GM19025 (cell line): Measurements from ENCODE around the gene DKC1.

Source experiments
- ATAC-seq: cut with Tn5 transposase; IDR thresholded peaks from one replicate; pipeline ENCODE4 v1.9.1; 2021; ENCODE audit warnings: mild to moderate bottlenecking, low read depth, moderate library complexity; ENCODE audit not compliant: unreplicated experiment

Gene DKC1

GRCh38 chrX:154735695-154736393 is 26.8 kb upstream of the DKC1 start:
- no peak for ATAC-seq

- ATAC-seq = no peak
These were observed 25.5 kb upstream of the DKC1 start for GRCh38 chrX:154737136-154737535.

- ATAC-seq = no peak
These were observed 24.5 kb upstream of the DKC1 start for GRCh38 chrX:154738011-154738738.

GRCh38 chrX:154739952-154740465 is 22.7 kb upstream of the DKC1 start:
- no peak for ATAC-seq

GRCh38 chrX:154742613-154743012 is 20.1 kb upstream of the DKC1 start:
- ATAC-seq = no peak

- no peak for ATAC-seq
These were observed 13.8 kb upstream of the DKC1 start for GRCh38 chrX:154748712-154749339.

GRCh38 chrX:154749856-154750255 is 12.8 kb upstream of the DKC1 start:
- no peak for ATAC-seq

- ATAC-seq = peak; percentile 71
These were observed 12.1 kb upstream of the DKC1 start, which contains the start of gene GAB3 for GRCh38 chrX:154750301-154751202. TSS of gene GAB3 (minus strand) at chrX:154751077. CDS start at chrX:154751025, 52 bp downstream.

- ATAC-seq = peak; percentile 7
These were observed 11.4 kb upstream of the DKC1 start for GRCh38 chrX:154751203-154751668.

- ATAC-seq = no peak
These were observed 10.9 kb upstream of the DKC1 start for GRCh38 chrX:154751669-154752271.

- no peak for ATAC-seq
These were observed 4.0 kb upstream of the DKC1 start for GRCh38 chrX:154758696-154759095.

GRCh38 chrX:154761977-154762536 is 607 bp upstream of the DKC1 start:
- ATAC-seq = no peak

GRCh38 chrX:154774622-154775021 is 12.0 kb downstream of the DKC1 start:
- ATAC-seq = no peak

GRCh38 chrX:154775419-154776349 is 13.0 kb downstream of the DKC1 start:
- no peak for ATAC-seq

GRCh38 chrX:154776753-154777152 is 14.1 kb downstream of the DKC1 start:
- no peak for ATAC-seq

- ATAC-seq = no peak
These were observed 16.6 kb downstream of the DKC1 start for GRCh38 chrX:154779261-154779660.

- no peak for ATAC-seq
These were observed 18.3 kb downstream of the DKC1 start for GRCh38 chrX:154780968-154781367.
